ENCODE results near the gene ABLIM2. TPM values are rescaled to one million over a fixed set of nuclear protein-coding genes. Genes with fewer than 3 reads are reported as not detected.

The ABLIM2 gene
- total and polyA plus RNA-seq, 2 experiments from 2014 or later, result 1.5 to 4.3 TPM

DNA sequence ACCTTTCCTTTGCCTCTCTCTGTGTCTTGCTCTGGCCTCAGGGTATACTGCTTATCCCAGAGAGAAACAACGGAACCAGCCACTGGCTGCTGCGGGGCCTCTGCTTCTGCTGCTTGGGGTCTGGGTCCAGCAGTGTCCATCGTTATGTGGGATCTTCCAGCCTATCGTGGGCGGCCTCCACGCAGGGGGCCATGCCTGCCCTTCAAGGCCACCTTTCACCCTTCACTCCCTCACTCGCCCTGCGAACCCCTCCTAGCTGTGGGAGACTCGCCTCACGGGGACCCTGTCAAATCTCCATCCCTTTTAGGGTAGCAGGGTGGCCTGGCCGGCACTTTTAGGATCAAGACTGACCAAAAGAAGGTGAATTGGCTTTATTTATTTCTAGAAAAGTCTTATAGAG lies 19.3 kb upstream of the ABLIM2 start (continued):
- TF ChIP-seq, protein P1, sequence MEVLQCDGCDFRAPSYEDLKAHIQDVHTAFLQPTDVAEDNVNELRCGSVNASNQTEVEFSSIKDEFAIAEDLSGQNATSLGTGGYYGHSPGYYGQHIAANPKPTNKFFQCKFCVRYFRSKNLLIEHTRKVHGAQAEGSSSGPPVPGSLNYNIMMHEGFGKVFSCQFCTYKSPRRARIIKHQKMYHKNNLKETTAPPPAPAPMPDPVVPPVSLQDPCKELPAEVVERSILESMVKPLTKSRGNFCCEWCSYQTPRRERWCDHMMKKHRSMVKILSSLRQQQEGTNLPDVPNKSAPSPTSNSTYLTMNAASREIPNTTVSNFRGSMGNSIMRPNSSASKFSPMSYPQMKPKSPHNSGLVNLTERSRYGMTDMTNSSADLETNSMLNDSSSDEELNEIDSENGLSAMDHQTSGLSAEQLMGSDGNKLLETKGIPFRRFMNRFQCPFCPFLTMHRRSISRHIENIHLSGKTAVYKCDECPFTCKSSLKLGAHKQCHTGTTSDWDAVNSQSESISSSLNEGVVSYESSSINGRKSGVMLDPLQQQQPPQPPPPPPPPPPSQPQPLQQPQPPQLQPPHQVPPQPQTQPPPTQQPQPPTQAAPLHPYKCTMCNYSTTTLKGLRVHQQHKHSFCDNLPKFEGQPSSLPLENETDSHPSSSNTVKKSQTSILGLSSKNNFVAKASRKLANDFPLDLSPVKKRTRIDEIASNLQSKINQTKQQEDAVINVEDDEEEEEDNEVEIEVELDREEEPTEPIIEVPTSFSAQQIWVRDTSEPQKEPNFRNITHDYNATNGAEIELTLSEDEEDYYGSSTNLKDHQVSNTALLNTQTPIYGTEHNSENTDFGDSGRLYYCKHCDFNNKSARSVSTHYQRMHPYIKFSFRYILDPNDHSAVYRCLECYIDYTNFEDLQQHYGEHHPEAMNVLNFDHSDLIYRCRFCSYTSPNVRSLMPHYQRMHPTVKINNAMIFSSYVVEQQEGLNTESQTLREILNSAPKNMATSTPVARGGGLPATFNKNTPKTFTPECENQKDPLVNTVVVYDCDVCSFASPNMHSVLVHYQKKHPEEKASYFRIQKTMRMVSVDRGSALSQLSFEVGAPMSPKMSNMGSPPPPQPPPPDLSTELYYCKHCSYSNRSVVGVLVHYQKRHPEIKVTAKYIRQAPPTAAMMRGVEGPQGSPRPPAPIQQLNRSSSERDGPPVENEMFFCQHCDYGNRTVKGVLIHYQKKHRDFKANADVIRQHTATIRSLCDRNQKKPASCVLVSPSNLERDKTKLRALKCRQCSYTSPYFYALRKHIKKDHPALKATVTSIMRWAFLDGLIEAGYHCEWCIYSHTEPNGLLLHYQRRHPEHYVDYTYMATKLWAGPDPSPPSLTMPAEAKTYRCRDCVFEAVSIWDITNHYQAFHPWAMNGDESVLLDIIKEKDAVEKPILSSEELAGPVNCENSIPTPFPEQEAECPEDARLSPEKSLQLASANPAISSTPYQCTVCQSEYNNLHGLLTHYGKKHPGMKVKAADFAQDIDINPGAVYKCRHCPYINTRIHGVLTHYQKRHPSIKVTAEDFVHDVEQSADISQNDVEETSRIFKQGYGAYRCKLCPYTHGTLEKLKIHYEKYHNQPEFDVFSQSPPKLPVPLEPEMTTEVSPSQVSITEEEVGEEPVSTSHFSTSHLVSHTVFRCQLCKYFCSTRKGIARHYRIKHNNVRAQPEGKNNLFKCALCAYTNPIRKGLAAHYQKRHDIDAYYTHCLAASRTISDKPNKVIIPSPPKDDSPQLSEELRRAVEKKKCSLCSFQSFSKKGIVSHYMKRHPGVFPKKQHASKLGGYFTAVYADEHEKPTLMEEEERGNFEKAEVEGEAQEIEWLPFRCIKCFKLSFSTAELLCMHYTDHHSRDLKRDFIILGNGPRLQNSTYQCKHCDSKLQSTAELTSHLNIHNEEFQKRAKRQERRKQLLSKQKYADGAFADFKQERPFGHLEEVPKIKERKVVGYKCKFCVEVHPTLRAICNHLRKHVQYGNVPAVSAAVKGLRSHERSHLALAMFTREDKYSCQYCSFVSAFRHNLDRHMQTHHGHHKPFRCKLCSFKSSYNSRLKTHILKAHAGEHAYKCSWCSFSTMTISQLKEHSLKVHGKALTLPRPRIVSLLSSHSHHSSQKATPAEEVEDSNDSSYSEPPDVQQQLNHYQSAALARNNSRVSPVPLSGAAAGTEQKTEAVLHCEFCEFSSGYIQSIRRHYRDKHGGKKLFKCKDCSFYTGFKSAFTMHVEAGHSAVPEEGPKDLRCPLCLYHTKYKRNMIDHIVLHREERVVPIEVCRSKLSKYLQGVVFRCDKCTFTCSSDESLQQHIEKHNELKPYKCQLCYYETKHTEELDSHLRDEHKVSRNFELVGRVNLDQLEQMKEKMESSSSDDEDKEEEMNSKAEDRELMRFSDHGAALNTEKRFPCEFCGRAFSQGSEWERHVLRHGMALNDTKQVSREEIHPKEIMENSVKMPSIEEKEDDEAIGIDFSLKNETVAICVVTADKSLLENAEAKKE (CRISPR knock-in tag; IDR thresholded peaks at IDR 0.05), result no peak
- TF ChIP-seq ZNF114 (CRISPR knock-in tag; IDR thresholded peaks at IDR 0.05), result no peak
- TF ChIP-seq CREB1 (CRISPR knock-in tag; IDR thresholded peaks at IDR 0.05; ENCODE audit: low read depth), result no peak
- TF ChIP-seq JUNB (IDR thresholded peaks at IDR 0.05; ENCODE audit: unreplicated experiment), result no peak

DNA sequence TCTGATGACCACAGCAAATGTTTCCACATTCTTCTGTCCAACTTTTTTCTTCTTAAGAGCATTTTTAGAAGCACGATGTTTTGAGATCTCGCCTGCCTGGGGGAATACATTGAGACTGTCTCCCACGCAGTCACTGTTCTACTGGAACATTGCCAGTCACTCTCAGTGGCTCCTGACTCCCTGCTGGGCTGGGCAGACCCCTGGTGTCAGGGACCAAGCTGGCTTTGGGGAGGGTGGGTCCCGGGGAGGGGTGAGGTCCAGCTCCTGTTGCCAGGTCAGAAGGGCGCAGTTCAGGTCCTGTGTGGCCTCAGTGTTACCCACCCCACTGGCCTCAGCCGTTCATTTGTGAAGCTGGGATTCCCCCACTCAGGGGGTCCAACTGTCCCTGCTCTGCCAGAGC lies 18.9 kb upstream of the ABLIM2 start:
- H3K9me3 Mint-ChIP-seq, result no peaks in the 10 kb centered on the region
- no peaks in the 10 kb centered on the region for H3K36me3 ChIP-seq (ENCODE audit: insufficient read depth)
- H3K36me3 Mint-ChIP-seq (ENCODE audit: low read depth), result no peaks in the 10 kb centered on the region
- H4K20me1 ChIP-seq (replicated peaks; ENCODE audit: insufficient read depth), result no peaks in the 10 kb centered on the region
- H3K27ac Mint-ChIP-seq, result no peak overlapping the region
- H3K4me1 ChIP-seq (ENCODE audit: insufficient read depth), result no peaks in the 10 kb centered on the region
- DNase-seq (ENCODE audit: low spot score), result no peak
- no peaks in the 10 kb centered on the region for H3K27me3 ChIP-seq (ENCODE audit: insufficient read depth)
- peaks cover 2% of the 10 kb centered on the region for H3K27me3 Mint-ChIP-seq (ENCODE audit: insufficient read depth, low read depth, poor library complexity)
- H3K4me2 ChIP-seq, result no peak overlapping the region
- no peak overlapping the region for H3K4me3 ChIP-seq
- ATAC-seq, result no peak
- no peak overlapping the region for H2AFZ ChIP-seq
- H3K27ac ChIP-seq (ENCODE audit: low read depth), result no peak overlapping the region
- H3K4me3 Mint-ChIP-seq, result no peak overlapping the region
- 0 out of 3 replicates have a peak, but pooled peaks cover 2% of the 10 kb centered on the region for H3K4me1 Mint-ChIP-seq
- no peaks in the 10 kb centered on the region for H3K79me2 ChIP-seq (replicated peaks; ENCODE audit: insufficient read depth)
- peaks cover 7% of the 10 kb centered on the region; the same call in 1 of the 2 replicates for H3F3A ChIP-seq (replicated peaks; ENCODE audit: low read depth)
- H3K9me2 ChIP-seq (ENCODE audit: insufficient read depth), result no peaks in the 10 kb centered on the region
- TF ChIP-seq, protein P2, sequence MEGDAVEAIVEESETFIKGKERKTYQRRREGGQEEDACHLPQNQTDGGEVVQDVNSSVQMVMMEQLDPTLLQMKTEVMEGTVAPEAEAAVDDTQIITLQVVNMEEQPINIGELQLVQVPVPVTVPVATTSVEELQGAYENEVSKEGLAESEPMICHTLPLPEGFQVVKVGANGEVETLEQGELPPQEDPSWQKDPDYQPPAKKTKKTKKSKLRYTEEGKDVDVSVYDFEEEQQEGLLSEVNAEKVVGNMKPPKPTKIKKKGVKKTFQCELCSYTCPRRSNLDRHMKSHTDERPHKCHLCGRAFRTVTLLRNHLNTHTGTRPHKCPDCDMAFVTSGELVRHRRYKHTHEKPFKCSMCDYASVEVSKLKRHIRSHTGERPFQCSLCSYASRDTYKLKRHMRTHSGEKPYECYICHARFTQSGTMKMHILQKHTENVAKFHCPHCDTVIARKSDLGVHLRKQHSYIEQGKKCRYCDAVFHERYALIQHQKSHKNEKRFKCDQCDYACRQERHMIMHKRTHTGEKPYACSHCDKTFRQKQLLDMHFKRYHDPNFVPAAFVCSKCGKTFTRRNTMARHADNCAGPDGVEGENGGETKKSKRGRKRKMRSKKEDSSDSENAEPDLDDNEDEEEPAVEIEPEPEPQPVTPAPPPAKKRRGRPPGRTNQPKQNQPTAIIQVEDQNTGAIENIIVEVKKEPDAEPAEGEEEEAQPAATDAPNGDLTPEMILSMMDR (conservative IDR thresholded peaks at IDR 0.05; ENCODE audit: low read depth in 2 of 2), result no peak
- TF ChIP-seq STAT1 (IDR thresholded peaks at IDR 0.05; ENCODE audit: unreplicated experiment) (no peak), EZH2 (IDR thresholded peaks at IDR 0.05; ENCODE audit: low read depth, unreplicated experiment) (no peak), JUNB (IDR thresholded peaks at IDR 0.05; ENCODE audit: unreplicated experiment) (no peak)
